Natural killer cell (primary cell): ENCODE results near the gene SGSM2. TPM values are rescaled to one million over a fixed set of nuclear protein-coding genes. Genes with fewer than 3 reads are reported as not detected.

Source experiments
- ATAC-seq, 3 donors: fragments of 150-1000 bp in 2 of 3; fragments of 200-7000 bp in 1 of 3; cut with Tn5 transposase; 1 replicate in 1 of 3; 2 replicates in 2 of 3; pipeline ENCODE4 v1.10.0; 2021; ENCODE audit warnings: mild to moderate bottlenecking in 2 of 3, moderate library complexity in 2 of 3
- DNase-seq, 2 donors: peaks; one replicate each; pipeline versions ENCODE4 v3.0.0 to v3.0.0-alpha.2; 2013 to 2021; ENCODE audit warnings: mixed read lengths in 1 of 2
- H3K27ac ChIP-seq: one replicate; pipeline ENCODE4 v1.5.1; 2013; ENCODE audit warnings: mild to moderate bottlenecking, low read length
- H3K27me3 ChIP-seq: one replicate; pipeline ENCODE4 v1.6.1; 2013; ENCODE audit warnings: low read length; ENCODE audit not compliant: control insufficient read depth, insufficient read depth
- H3K36me3 ChIP-seq: one replicate; pipeline ENCODE4 v1.6.1; 2013; ENCODE audit warnings: low read length; ENCODE audit not compliant: control insufficient read depth, insufficient read depth
- H3K4me1 ChIP-seq: one replicate; pipeline ENCODE4 v1.6.1; 2013; ENCODE audit warnings: low read length; ENCODE audit not compliant: control insufficient read depth, insufficient read depth
- H3K4me3 ChIP-seq: one replicate; pipeline ENCODE4 v1.5.1; 2013; ENCODE audit warnings: low read length
- H3K9me3 ChIP-seq: one replicate; pipeline ENCODE4 v1.6.1; 2013; ENCODE audit warnings: low read length; ENCODE audit not compliant: control insufficient read depth, insufficient read depth
- H3K27ac Mint-ChIP-seq, 2 donors: one replicate each; pipeline ENCODE4 v1.8.0; 2022; ENCODE audit warnings: mild to moderate bottlenecking in 2 of 2, mixed read lengths in 2 of 2, moderate library complexity in 1 of 2
- H3K27me3 Mint-ChIP-seq, 2 donors: one replicate each; pipeline ENCODE4 v1.8.0; 2022; ENCODE audit warnings: low read depth in 2 of 2, mixed read lengths in 2 of 2
- H3K36me3 Mint-ChIP-seq: one replicate; pipeline ENCODE4 v1.8.0; 2022; ENCODE audit warnings: mixed read lengths
- H3K4me1 Mint-ChIP-seq, 2 donors: one replicate each; pipeline ENCODE4 v1.8.0; 2022; ENCODE audit warnings: mixed read lengths in 2 of 2
- H3K4me3 Mint-ChIP-seq: one replicate; pipeline ENCODE4 v1.8.0; 2022; ENCODE audit warnings: mild to moderate bottlenecking, moderate library complexity, mixed read lengths
- H3K9me3 Mint-ChIP-seq, 2 donors: one replicate each; pipeline ENCODE4 v1.8.0; 2022; ENCODE audit warnings: mixed read lengths in 2 of 2
- CTCF ChIP-seq: fragments of 200-600 bp; IDR thresholded peaks from one replicate; pipeline ENCODE4 v1.8.0; 2022; ENCODE audit warnings: antibody characterized with exemption
- WGBS: methylation state at CpG from one replicate; pipeline ENCODE4 v1.1.7; 2013; ENCODE audit warnings: missing lambda C conversion rate; ENCODE audit not compliant: insufficient coverage; 5-methylcytosine and 5-hydroxymethylcytosine counted together
- intact Hi-C: fragments of 100-400 bp; cut with micrococcal nuclease; formaldehyde crosslinking; loops from one replicate; pipeline ENCODE4 v1.14.2; 2022
- total RNA-seq, 4 donors: library from RNA; stranded (reverse); fragments of 120-200 nt in 1 of 4; gene quantifications; one replicate each; pipeline versions ENCODE4 v1.2.3 to v1.2.4, GENCODE V29; 2013 to 2022

SGSM2 gene
- total RNA-seq, 3 donors from 2014 or later (not counting 1 experiment from before 2014, with no cell fraction given), result 65.4 to 75.7 (median 73.6) TPM

- ATAC-seq (no peak), DNase-seq (no peak)
- peaks cover 74% of the 10 kb centered on the region for H3K4me1 ChIP-seq
- Mint-ChIP-seq H3K4me3 (peak overlapping the region; percentile 57), H3K27me3 (no peaks in the 10 kb centered on the region), H3K9me3 (no peaks in the 10 kb centered on the region), H3K4me1 (peaks cover 30 to 53% of the 10 kb centered on the region in 2 donors), H3K27ac (peak overlapping the region; percentile 86 to 93), H3K36me3 (no peaks in the 10 kb centered on the region)
- no peak for TF ChIP-seq CTCF
- no peaks in the 10 kb centered on the region for H3K27me3 ChIP-seq
- no peak overlapping the region for H3K27ac ChIP-seq
- 95% methylated on average over 16 of the region's 16 CpGs for whole genome bisulfite sequencing
- no peaks in the 10 kb centered on the region for H3K9me3 ChIP-seq
- intact Hi-C loops, result no loop called here
- H3K4me3 ChIP-seq, result no peak overlapping the region
- H3K36me3 ChIP-seq, result no peaks in the 10 kb centered on the region
Observed at GRCh38 chr17:2394775-2395201, 57.5 kb downstream of the SGSM2 start.

GRCh38 chr17:2395258-2396181 lies 58.2 kb downstream of the SGSM2 start:
- Histone ChIP-seq H3K4me1 (peaks cover 77% of the 10 kb centered on the region), H3K27me3 (no peaks in the 10 kb centered on the region), H3K9me3 (no peaks in the 10 kb centered on the region), H3K36me3 (no peaks in the 10 kb centered on the region), H3K4me3 (no peak overlapping the region), H3K27ac (no peak overlapping the region)
- Mint-ChIP-seq H3K4me3 (peak overlapping the region; percentile 32), H3K9me3 (no peaks in the 10 kb centered on the region), H3K36me3 (no peaks in the 10 kb centered on the region), H3K4me1 (peaks cover 34 to 59% of the 10 kb centered on the region in 2 donors), H3K27me3 (no peaks in the 10 kb centered on the region), H3K27ac (peak overlapping the region; percentile 86 to 93)
- intact Hi-C loops, result no loop called here
- no peak for DNase-seq
- no peak for ATAC-seq
- TF ChIP-seq CTCF, result no peak
- WGBS, result 90% methylated on average over 28 of the region's 28 CpGs

- WGBS, result 76% methylated on average over 7 of the region's 7 CpGs
- ATAC-seq, result no peak
- intact Hi-C loops, result no loop called here
- H3K36me3 ChIP-seq, result no peaks in the 10 kb centered on the region
- H3K36me3 Mint-ChIP-seq, result no peaks in the 10 kb centered on the region
- no peak for DNase-seq
- H3K4me1 ChIP-seq, result peaks cover 70% of the 10 kb centered on the region
- H3K27me3 ChIP-seq, result no peaks in the 10 kb centered on the region
- H3K9me3 ChIP-seq, result no peaks in the 10 kb centered on the region
- no peaks in the 10 kb centered on the region for H3K9me3 Mint-ChIP-seq
- no peak overlapping the region for H3K4me3 ChIP-seq
- H3K4me1 Mint-ChIP-seq, result peaks cover 34 to 63% of the 10 kb centered on the region in 2 donors
- peak overlapping the region; percentile 32 for H3K4me3 Mint-ChIP-seq
- no peak for TF ChIP-seq CTCF
- peak overlapping the region; percentile 45 to 93 for H3K27ac Mint-ChIP-seq
- H3K27ac ChIP-seq, result peak overlapping the region; percentile 56
- H3K27me3 Mint-ChIP-seq, result no peaks in the 10 kb centered on the region
Observed at GRCh38 chr17:2396192-2396567, 58.9 kb downstream of the SGSM2 start.
